ENCODE measurements around the gene HOXA5.

DNA sequence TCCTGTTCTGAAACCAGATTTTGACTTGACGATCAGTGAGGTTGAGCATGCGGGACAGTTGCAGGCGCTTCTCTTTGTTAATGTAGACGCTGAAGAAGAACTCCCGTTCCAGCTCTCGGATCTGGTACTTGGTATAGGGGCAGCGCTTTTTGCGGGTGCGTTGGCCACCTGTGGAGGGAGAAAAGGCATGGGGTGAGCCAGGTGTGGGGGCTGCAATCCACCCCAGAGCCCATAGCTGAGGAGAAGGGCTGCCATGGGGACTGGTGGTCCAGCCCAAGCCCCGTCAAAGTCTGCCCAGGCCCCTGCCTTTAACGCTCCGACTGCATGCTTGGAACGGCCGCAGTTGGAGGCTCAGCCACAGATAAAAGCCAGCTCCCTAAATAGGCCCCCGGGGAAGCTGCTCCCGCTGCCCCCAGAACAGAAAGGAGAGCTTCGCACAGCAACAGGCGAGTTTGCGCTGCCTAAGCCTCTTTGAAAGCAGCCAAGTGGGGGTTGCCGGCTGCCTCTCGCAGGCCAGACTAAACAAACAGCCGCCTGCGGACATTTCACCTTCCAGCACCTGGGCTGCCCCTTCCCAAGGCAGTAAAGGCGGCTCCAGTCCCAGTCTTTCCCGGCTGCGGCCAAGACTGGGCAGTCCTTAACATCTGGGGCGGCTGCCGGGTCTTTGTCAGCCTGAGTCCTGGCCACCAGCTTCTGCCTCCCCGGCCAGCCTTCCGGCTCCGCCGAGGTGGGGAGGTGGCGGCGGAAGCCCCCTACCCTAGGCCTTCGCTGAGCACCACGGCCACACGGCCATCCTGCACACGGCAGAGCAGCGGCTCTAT, 39.6 kb upstream of the HOXA5 start:
- no peak for TF ChIP-seq POLR2A (IDR thresholded peaks at IDR 0.05; ENCODE audit: low read length)
- no peak for TF ChIP-seq GATA1 (IDR thresholded peaks at IDR 0.05; ENCODE audit: low read depth, low read length)

All from erythroblast (primary cell).